CD4-positive, alpha-beta T cell (primary cell): ENCODE data around the gene CATSPER2. TPM values are rescaled to one million over a fixed set of nuclear protein-coding genes. Genes with fewer than 3 reads are reported as not detected.
"Not testable (repeated sequence)": the region's sequence is repeated elsewhere in the genome, so short reads cannot be mapped to it uniquely, and the experiment has no call there.

Experiments
- ATAC-seq: fragments of 200-7000 bp; cut with Tn5 transposase; one replicate; pipeline ENCODE4 v1.10.0; 2022; ENCODE audit warnings: mild to moderate bottlenecking; ENCODE audit not compliant: poor library complexity
- CTCF ChIA-PET: fragments of 350-600 bp; sonication (Branson Sonifier 250); formaldehyde crosslinking; loops from one replicate; lab custom pipeline; 2021; ENCODE audit warnings: antibody characterized with exemption, inconsistent platforms; lab: Charles Lee
- POLR2A ChIA-PET: fragments of 350-600 bp; sonication (Branson Sonifier 250); formaldehyde crosslinking; loops from one replicate; lab custom pipeline; 2021; ENCODE audit warnings: antibody characterized with exemption, inconsistent platforms; lab: Charles Lee
- DNase-seq, 14 experiments: peaks; one replicate each; pipeline ENCODE4 v3.0.0-alpha.2; 2013 to 2020; ENCODE audit warnings: mixed read lengths in 2 of 14
- H3K27ac ChIP-seq, 2 donors: one replicate each; pipeline versions ENCODE4 v1.5.1 to v1.7.0; 2013; ENCODE audit warnings: low read length in 2 of 2, low read depth in 1 of 2, mild to moderate bottlenecking in 1 of 2
- H3K27me3 ChIP-seq, 2 experiments: 1 replicate in 1 of 2; 2 replicates in 1 of 2; pipeline versions ENCODE4 v1.6.1 to v1.7.0; 2013; ENCODE audit warnings: low read length in 2 of 2, control low read depth in 1 of 2, mild to moderate bottlenecking in 1 of 2, moderate library complexity in 1 of 2; ENCODE audit not compliant: insufficient read depth in 2 of 2, control insufficient read depth in 1 of 2
- H3K36me3 ChIP-seq: one replicate; pipeline ENCODE4 v1.6.1; 2013; ENCODE audit warnings: low read length, control low read depth; ENCODE audit not compliant: insufficient read depth
- H3K4me1 ChIP-seq: one replicate; pipeline ENCODE4 v1.6.1; 2013; ENCODE audit warnings: low read length, control low read depth; ENCODE audit not compliant: insufficient read depth
- H3K4me3 ChIP-seq: one replicate; pipeline ENCODE4 v1.5.1; 2013; ENCODE audit warnings: mild to moderate bottlenecking, low read length, moderate library complexity
- H3K9me3 ChIP-seq, 2 experiments: 1 replicate in 1 of 2; 2 replicates in 1 of 2; pipeline versions ENCODE4 v1.6.1 to v1.7.0; 2013; ENCODE audit warnings: low read length in 2 of 2, mild to moderate bottlenecking in 2 of 2, control low read depth in 1 of 2, moderate library complexity in 1 of 2; ENCODE audit not compliant: control insufficient read depth in 1 of 2, insufficient read depth in 1 of 2
- H3K27ac Mint-ChIP-seq: one replicate; pipeline ENCODE4 v1.8.0; 2020; ENCODE audit warnings: mixed read lengths
- H3K27me3 Mint-ChIP-seq: one replicate; pipeline ENCODE4 v1.8.0; 2021; ENCODE audit warnings: mixed read lengths
- H3K36me3 Mint-ChIP-seq: one replicate; pipeline ENCODE4 v1.8.0; 2021; ENCODE audit warnings: low read depth, mixed read lengths
- H3K4me1 Mint-ChIP-seq: one replicate; pipeline ENCODE4 v1.8.0; 2021; ENCODE audit warnings: low read depth, mixed read lengths
- H3K4me3 Mint-ChIP-seq: one replicate; pipeline ENCODE4 v1.8.0; 2020; ENCODE audit warnings: mild to moderate bottlenecking, mixed read lengths
- H3K9me3 Mint-ChIP-seq: one replicate; pipeline ENCODE4 v1.8.0; 2020; ENCODE audit warnings: mixed read lengths
- CTCF ChIP-seq: fragments of 200-600 bp; IDR thresholded peaks from one replicate; pipeline ENCODE4 v1.8.0; 2022; ENCODE audit warnings: antibody characterized with exemption, mild to moderate bottlenecking
- intact Hi-C, 2 experiments: fragments of 100-400 bp; cut with DNase I in 1 of 2; cut with micrococcal nuclease in 1 of 2; formaldehyde crosslinking; loops; one replicate each; pipeline versions ENCODE4 v1.15.1 to v1.9.0; 2023 to 2025; cut with DNase I, micrococcal nuclease
- polyA plus RNA-seq, 2 donors: library from polyadenylated mRNA; unstranded; fragments of 120-200 nt; gene quantifications; one replicate each; pipeline ENCODE4 v1.2.1, GENCODE V29; 2013
- total RNA-seq, 174 experiments: library from RNA in 2 of 174; stranded (reverse) in 2 of 174; gene quantifications; one replicate each; pipeline ENCODE4 v1.2.3 and lab custom pipeline; 2021 to 2026

Gene CATSPER2
- total RNA-seq: 1 to 10 TPM; 3.0 to 4.1 TPM
- 4.1 TPM for polyA plus RNA-seq (2013, experiment 1 of 2)
- 8.6 TPM for polyA plus RNA-seq (2013, experiment 2 of 2)
- total RNA-seq (lab: John Stamatoyannopoulos, UW): 1.1 to 17.3 (median 4.1) reads per million in 172 experiments

GRCh38 chr15:43648649-43649429 lies at the start of gene CATSPER2:
Gene CATSPER2, minus strand, starts transcription at chr15:43648844. Its CDS starts 783 bp downstream, at chr15:43648061.
- no peak within 1 kb of the TSS for H3K4me3 Mint-ChIP-seq
- H3K9me3 Mint-ChIP-seq: no peaks in the 10 kb centered on the region
- DNase-seq (peak in 1 of 14 experiments; percentile 10), ATAC-seq (peak; percentile 55)
- Histone ChIP-seq H3K9me3 (no peaks in the 10 kb centered on the region), H3K4me3 (no peak within 1 kb of the TSS), H3K27me3 (no peaks in the 10 kb centered on the region), H3K36me3 (peaks cover 4% of the 10 kb centered on the region), H3K4me1 (no peaks in the 10 kb centered on the region), H3K27ac (no peak within 1 kb of the TSS)
- TF ChIP-seq CTCF: no peak
- no peaks in the 10 kb centered on the region for H3K4me1 Mint-ChIP-seq
- intact Hi-C loops: no loop called here
- ChIA-PET POLR2A (no interaction called here), CTCF (no interaction called here)
- no peak within 1 kb of the TSS for H3K27ac Mint-ChIP-seq
- H3K27me3 Mint-ChIP-seq: peaks cover 13% of the 10 kb centered on the region
- peaks cover 16% of the 10 kb centered on the region for H3K36me3 Mint-ChIP-seq

GRCh38 chr15:43693148-43694022 lies 44.7 kb upstream of the CATSPER2 start, which contains the start of gene CKMT1A:
Gene CKMT1A, plus strand, starts transcription at chr15:43693859. Its CDS starts 192 bp downstream, at chr15:43694051.
- H3K4me1 Mint-ChIP-seq, H3K36me3 ChIP-seq, H3K4me1 ChIP-seq, H3K27ac Mint-ChIP-seq, H3K9me3 ChIP-seq, intact Hi-C loops, H3K36me3 Mint-ChIP-seq, H3K9me3 Mint-ChIP-seq, DNase-seq, H3K27me3 ChIP-seq, H3K27ac ChIP-seq, H3K4me3 Mint-ChIP-seq, CTCF ChIA-PET, POLR2A ChIA-PET, H3K4me3 ChIP-seq: not testable (repeated sequence)
- ATAC-seq: peak; percentile 11
- H3K27me3 Mint-ChIP-seq: peaks cover 16% of the 10 kb centered on the region

GRCh38 chr15:43692679-43693078 lies 44.0 kb upstream of the CATSPER2 start:
- ATAC-seq, H3K27me3 ChIP-seq, H3K9me3 ChIP-seq, intact Hi-C loops, H3K36me3 ChIP-seq, DNase-seq, POLR2A ChIA-PET, H3K9me3 Mint-ChIP-seq, H3K27ac Mint-ChIP-seq, H3K36me3 Mint-ChIP-seq, CTCF ChIA-PET, H3K27ac ChIP-seq, H3K4me1 Mint-ChIP-seq, H3K4me1 ChIP-seq, H3K4me3 Mint-ChIP-seq, H3K4me3 ChIP-seq: not testable (repeated sequence)
- H3K27me3 Mint-ChIP-seq: peaks cover 15% of the 10 kb centered on the region

- ATAC-seq: peak; percentile 98
- H3K4me3 Mint-ChIP-seq, H3K9me3 ChIP-seq, H3K4me1 ChIP-seq, H3K27me3 Mint-ChIP-seq, H3K27ac Mint-ChIP-seq, intact Hi-C loops, H3K27ac ChIP-seq, POLR2A ChIA-PET, H3K4me3 ChIP-seq, H3K9me3 Mint-ChIP-seq, H3K27me3 ChIP-seq, DNase-seq, H3K36me3 Mint-ChIP-seq, H3K4me1 Mint-ChIP-seq, CTCF ChIA-PET, H3K36me3 ChIP-seq: not testable (repeated sequence)
These were observed 41.1 kb upstream of the CATSPER2 start for GRCh38 chr15:43689604-43690301.

- H3K4me1 ChIP-seq, H3K27me3 ChIP-seq, H3K36me3 ChIP-seq, H3K27ac Mint-ChIP-seq, POLR2A ChIA-PET, H3K27ac ChIP-seq, H3K36me3 Mint-ChIP-seq, DNase-seq, H3K4me3 ChIP-seq, H3K9me3 ChIP-seq, H3K4me1 Mint-ChIP-seq, H3K4me3 Mint-ChIP-seq, H3K27me3 Mint-ChIP-seq, CTCF ChIA-PET, ATAC-seq, H3K9me3 Mint-ChIP-seq, intact Hi-C loops: not testable (repeated sequence)
These were observed 25.5 kb upstream of the CATSPER2 start for GRCh38 chr15:43674175-43674574.

- H3K27ac ChIP-seq, H3K36me3 Mint-ChIP-seq, H3K9me3 Mint-ChIP-seq, H3K4me3 Mint-ChIP-seq, CTCF ChIA-PET, H3K9me3 ChIP-seq, H3K27ac Mint-ChIP-seq, H3K4me1 ChIP-seq, H3K36me3 ChIP-seq, POLR2A ChIA-PET, DNase-seq, ATAC-seq, H3K27me3 Mint-ChIP-seq, H3K4me1 Mint-ChIP-seq, H3K4me3 ChIP-seq, intact Hi-C loops, H3K27me3 ChIP-seq: not testable (repeated sequence)
These were observed 17.5 kb upstream of the CATSPER2 start for GRCh38 chr15:43666177-43666576.
